Putamen (tissue), 1 donor: Measurements from ENCODE around the gene ENOX1.

ENCODE experiments used
- DNase-seq: peaks from one replicate; pipeline ENCODE4 v3.0.0-alpha.2; 2016; ENCODE audit warnings: low spot score

ENOX1 gene

DNA sequence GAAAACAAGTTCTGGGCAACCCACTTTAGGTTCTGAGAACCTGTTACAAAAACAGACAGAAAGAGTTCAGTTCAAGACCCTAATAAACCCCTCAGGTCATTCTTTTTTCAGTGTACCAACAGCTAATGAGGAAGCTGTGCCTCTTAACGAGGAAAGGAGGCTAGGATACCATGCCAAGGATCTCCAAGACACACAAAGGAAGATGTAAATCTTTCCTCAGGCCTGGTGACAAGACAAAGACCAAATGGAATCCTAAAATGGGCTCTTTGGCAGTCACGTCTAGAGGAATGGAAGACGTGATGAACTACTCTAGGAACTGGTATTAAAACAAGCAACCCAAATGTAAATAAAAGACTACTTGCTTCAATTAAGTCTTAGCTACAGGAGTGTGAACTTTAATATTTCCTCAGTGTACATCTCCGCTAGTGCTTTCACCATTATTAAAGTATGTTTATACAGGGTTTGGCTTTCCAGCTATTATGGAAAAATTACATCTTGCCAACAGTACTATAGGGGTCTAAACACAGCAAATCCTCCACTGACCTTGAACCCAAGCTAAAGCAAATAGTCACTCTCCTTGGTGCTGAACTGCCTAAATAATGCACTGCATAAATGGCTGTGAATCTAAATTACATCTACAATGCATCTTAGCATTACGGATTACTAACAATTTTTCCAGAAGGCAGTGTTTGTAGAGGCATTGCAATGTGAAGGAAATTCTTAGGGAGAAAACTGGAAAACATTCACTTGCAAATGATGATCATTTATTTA, 42.3 kb downstream of the ENOX1 start:
- DNase-seq = no peak

DNA sequence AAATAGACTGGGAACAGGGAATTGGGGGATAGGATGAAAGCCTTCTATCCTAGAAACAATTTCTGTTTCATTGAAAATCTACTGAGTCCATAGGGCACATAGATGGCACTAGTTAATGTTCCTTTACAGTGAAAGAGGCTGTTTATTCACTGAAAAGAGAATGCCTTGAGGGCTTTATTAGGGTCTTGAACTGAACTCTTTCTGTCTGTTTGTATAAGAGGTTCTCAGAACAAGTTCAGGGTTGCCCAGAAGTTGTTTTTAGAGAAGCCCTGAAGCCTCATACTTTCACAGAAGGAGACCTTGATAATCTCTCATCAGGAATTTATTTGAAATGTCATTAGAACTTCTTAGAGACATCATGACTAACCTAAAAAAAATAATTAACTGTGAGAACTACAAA, 43.9 kb downstream of the ENOX1 start:
- DNase-seq = no peak

- DNase-seq = no peak
These were observed 49.3 kb downstream of the ENOX1 start for GRCh38 chr13:43737392-43737923.

DNA sequence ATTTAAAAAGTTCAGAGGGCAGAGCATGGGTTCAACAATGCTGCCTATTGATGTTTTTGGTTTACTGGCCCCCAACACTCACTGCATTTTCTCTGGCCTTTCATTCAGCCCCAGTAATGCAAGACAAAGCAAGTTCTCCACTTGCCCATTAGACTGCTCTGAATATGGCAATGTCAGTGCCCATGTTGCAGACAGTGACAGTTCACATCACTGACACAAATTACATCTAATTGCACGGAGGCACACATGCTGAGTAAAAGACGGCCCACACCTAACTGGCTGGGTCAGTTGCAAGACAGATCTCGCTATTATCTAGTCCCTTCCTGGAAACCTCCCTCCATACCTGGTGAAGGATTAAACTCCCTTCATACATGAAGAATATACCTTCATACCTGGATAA, 54.0 kb downstream of the ENOX1 start:
- no peak for DNase-seq

DNA sequence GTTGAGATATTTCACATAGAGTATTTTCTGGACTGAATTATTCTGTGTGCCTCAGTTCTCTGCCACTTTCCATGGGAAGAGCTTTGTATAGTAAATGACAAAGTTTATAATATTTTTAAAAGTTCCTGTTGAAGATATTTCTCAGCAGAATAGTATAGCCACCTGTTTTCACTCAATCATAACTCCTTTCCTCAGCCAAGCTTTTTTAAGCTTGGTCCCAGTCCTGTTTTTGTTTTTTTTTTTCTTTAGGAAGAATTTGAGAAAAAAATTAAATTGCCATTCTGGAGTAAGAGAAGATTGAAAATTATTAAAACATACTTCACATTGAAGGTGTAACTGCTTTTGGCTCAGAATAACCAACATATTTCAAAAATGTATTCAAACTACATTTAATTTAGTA, 55.5 kb downstream of the ENOX1 start:
- DNase-seq = no peak

DNA sequence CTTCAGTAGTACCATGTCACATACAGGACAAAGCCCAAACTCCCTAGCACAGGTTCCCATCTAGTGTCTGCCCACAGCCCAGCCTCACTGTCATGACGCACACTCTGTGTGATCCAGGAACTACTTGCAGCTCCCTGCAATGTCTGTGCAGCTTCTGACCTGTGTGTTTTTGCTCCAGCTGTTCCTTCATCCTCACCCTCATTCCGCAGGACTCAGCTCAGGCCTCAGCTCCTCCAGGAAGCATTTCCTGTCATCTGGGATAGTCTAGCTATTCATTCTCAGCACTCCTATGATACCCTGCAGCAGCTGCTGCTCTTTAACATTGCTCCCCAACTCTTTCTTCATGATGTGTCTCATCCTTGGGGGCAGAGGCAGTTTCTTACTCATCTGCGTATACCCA, 56.1 kb downstream of the ENOX1 start:
- DNase-seq = peak; percentile 11

GRCh38 chr13:43728421-43728820, 58.4 kb downstream of the ENOX1 start:
- no peak for DNase-seq

DNA sequence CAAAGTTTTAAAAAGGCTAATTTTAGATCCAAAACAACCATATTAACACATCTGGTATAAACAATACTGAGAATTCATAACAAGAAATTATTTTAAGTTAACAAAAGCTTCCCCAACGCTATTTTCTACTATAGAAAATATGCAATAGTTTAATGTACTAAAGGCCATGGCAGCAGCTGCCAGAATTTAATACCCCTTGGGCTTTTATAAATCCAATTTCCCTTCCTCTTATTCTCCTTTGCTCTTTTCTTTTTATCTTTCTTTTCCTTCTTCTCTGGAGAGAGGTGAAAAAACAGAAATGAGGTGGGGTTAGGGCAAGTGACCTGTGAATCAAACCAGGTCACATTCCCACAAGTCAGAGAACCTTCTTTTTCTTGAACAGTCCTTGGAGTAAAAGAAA, 58.9 kb downstream of the ENOX1 start:
- DNase-seq = no peak

- no peak for DNase-seq
These were observed 61.3 kb downstream of the ENOX1 start for GRCh38 chr13:43725460-43725859.

GRCh38 chr13:43720780-43721397, 65.9 kb downstream of the ENOX1 start:
- no peak for DNase-seq

DNA sequence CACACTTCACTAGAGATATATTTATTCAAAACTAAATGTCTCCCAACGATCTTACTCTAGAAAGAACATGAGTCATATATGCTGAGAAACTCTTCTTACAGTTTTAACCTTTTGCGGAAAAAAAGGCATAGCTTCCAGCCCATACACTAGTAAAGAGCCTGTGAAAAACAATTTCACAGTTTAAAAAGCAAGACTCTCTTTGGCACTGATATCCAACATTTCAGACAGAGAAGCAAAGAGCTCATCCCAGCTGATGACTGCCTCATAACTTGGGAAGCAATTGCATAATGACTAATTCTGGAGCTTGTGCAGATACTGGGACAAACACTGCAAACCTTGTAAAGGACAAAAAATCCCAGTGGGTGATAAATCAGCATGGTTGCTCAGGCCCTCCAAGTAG, 88.0 kb downstream of the ENOX1 start:
- peak; percentile 51 for DNase-seq

GRCh38 chr13:43698009-43698408, 88.8 kb downstream of the ENOX1 start:
- DNase-seq = no peak

DNA sequence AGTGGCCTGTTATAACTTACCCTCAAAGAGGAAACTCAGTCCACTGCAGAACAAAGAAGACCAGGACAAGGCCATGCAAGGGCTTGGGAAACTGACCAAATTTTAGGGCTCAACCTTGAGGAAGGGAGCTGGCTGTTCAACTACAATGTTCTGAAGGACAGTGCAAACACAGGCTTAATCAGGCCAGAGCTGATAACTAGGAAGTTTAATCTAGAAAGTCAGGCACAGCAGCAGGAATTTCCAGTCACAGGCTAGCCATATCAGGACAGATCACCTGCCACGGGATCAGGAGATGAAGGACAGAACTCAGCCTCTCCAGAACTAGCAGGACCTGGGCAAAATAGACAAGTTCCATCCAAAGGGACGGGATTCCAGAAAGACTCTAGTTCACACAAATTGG, 89.4 kb downstream of the ENOX1 start:
- DNase-seq = no peak

DNA sequence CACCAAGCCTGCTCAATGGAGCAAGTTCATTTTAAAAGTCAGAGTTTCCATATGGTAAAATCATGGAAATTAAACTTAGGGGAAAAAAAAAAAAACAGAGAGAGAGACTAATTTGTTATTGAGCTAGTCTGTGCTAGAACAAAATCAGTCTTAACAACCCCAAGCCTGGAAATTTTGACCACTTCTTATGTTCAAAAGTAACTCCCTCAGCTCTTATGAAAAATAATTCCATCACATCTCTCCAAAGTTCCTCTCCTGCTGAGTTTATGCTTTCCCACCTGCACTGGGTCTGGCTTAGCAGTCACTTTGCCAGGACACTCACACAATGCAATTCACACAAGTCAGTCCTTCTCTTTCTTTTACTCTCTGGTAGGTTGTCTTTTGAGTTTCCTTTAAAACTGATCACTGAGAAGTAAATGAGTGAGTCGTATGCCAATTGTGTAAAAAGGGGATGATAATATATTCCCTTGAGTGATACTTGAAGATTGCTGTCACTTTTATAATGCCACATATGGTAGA, 92.6 kb downstream of the ENOX1 start:
- DNase-seq = no peak

- no peak for DNase-seq
These were observed 93.1 kb downstream of the ENOX1 start for GRCh38 chr13:43693639-43694038.

- DNase-seq = no peak
These were observed 98.4 kb downstream of the ENOX1 start for GRCh38 chr13:43688227-43688907.

- no peak for DNase-seq
These were observed 99.7 kb downstream of the ENOX1 start for GRCh38 chr13:43687038-43687437.

GRCh38 chr13:43686557-43686956, 100.2 kb downstream of the ENOX1 start:
- DNase-seq = peak; percentile 23

DNA sequence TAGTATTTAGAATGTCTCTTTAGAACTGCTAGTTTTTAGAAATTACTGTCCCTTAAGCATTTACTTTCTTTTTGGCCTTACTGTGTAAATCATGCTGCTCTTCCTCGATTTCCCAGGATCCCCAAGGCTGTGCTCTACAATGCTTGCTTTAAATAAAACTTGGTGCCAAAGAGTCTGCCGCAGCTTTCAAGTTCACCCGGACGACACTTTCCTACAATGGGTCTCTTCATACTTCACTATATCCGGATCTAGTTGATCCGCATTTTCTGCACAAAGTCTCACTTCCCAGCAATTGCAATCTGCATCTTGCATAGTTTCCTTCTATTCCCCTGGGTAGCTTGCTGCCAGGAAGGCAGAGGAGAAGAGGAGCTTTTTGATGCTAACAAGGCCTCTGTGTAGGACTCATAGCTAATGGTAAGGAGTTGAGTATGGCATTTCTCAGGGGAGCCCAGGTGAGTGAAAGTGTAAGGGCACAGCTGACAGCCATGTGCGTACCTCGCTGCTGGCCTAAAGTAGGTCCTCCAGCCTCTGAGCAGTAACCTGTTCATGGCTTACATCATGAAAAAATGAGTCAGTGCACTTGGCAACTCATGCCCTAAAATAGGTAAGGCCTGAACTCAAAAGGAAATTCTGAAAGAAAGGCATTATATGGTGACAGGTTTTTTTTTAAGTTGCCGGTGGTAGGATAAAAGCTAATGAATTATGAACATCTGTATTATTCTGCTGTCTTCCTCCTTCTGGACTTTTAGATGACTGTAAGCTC, 101.6 kb downstream of the ENOX1 start:
- no peak for DNase-seq

DNA sequence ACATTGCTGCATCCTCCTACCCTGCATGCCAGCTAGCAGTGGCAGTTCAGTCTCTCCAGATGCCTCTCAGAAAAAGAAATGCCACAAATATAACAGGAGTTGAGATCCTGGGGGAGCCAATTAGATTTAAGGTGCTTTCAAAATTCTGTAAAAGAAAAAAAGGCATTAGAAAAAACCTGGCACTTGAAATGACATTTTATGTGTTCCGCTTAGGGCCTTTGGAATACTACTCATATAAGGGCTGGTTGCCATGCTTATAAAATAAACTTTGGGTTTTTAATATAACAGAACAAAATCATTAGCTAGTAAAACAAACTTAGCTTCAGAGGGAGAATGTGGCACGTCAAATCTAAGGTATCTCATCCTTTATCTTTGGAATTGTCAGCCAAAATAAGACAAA, 104.1 kb downstream of the ENOX1 start:
- no peak for DNase-seq

DNA sequence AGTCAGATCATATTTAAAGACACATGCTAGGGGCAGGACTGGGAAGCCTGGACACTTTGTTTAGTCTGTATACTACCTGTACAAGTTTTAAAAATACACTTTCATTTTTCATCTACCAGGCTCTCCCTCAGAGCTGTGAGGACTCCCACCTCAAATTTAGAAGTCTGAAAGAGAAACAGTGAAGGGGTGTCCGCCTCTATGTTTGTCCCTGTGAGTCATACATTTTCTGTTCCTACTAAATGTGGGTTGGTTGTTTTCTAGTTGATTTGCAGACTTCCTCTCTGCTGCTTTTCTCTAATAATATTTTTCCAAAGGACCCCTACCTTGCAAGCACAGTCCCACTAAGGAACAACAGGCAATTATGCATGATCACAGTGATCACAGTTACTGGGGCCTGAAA, 110.5 kb downstream of the ENOX1 start:
- DNase-seq = no peak

DNA sequence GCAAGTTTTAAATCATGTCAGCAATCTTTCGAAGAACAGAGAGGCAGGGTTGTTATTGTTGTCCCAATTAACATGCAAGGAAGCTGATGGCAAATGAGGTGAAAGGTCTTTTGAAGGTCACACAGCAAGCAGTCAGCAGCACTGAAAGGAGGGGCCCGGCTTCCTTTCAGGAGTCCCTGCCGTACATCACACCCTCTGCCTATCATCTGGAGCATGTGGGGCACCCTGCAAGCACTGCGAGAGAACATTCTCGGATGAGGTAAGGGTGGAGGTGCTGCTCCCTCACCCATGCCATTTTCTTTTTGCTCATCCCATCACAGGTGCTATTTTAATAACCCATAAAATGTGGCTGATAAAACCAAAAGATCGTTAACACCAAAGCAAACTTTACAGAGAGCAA, 111.2 kb downstream of the ENOX1 start:
- no peak for DNase-seq
